ENCODE measurements around the gene RPTOR.

DNA sequence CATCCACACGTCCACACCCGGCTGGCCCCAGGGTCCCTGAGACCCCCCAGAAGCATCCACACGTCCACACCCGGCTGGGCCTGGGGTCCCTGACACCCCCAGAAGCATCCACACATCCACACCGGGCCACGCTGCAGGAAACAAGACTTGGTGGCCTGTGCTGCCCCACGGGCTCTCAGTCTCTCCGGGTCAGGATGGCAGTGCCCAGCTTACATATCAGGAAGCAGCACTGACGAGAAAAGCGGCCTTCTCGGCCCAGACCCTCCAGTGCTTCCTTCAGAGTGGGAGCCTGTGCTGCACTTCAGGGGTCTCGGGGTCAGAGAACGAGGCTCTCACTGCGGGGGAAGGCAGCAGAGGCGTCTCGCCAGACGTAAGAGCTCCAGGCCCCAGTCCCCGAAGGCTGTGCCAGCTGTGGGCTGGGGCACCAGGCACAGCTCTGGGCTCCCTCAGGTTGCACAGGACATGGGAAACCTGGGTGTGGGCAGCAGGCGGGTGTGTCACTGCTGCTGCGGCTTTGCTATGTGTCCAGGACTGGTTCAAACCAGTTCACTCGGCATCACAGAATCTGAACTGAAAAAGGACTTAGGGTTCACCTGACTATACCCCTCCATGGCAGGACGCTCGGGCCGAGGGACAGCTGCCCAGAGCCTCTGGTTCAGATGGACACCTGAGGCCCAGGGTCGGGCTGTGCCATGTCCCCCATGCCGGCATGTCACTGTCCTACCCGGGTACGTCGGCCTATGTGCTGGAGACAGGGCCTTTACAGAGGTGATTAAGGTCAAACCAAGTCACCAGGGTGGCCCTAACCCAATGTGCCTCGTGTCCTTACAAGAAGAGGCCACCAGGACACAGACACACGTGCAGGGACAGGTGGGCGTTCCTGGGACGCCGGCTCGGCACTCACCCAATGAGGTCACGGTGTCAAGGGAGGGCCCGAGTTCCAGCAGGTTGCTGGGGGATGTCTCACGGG lies 406.8 kb downstream of the RPTOR start:
- no peak for TF ChIP-seq EZH2 (IDR thresholded peaks at IDR 0.05)
- TF ChIP-seq POLR2AphosphoS5 (IDR thresholded peaks at IDR 0.05; ENCODE audit: borderline replicate concordance, low read depth, low read length) = no peak
